ENCODE data around the gene IFI6.
"Not testable (repeated sequence)": the region's sequence is repeated elsewhere in the genome, so short reads cannot be mapped to it uniquely, and the experiment has no call there.

The IFI6 gene, protein sequence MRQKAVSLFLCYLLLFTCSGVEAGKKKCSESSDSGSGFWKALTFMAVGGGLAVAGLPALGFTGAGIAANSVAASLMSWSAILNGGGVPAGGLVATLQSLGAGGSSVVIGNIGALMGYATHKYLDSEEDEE

GRCh38 chr1:27671964-27672749 is at the start of gene IFI6:
Gene IFI6, minus strand, starts transcription at chr1:27672192. Its CDS starts 2,878 bp downstream, at chr1:27669314.
- peak; percentile 68 for DNase-seq

DNA sequence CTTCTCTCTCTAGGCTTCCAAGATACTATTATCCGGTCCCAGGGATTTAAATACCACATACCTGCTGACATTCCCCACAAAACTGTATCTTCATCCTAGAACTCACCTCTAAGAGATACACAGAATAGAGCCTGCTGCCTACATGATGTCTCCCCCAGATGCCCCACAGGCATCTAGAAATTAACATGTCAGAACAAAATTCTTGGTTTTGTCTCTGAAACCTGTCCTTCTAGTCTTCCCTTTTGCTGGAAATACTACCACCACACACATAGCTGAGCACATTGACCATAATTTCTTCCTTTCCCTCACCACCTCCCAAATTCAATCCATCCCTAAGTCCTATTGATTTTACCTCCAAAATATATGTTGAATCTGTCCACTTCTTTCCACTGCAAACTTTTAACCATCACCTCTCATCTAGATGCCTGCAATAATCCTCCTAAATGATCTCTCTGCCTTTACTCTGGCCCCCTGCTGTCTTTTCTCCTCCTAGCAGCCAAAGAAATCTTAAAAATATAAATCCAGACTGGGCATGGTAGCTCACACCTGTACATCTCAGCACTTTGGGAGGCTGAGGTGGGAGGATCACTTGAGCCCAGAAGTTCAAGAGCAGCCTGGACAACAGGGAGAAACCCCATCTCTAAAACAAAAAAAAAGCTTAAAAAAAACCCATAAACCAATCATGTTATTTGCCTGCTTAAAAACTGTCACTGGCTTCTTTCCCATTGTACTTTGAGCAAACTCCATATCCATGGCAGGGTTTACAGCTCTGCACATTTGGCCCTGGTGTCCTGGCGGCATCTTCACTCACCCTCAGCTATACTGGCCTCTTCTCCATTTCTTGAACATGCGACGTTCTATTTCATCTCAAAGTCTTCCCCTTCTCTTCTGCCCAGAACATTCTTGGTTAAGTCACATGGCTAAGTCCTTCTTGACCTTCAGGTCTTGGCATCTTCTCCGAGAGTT is 47.6 kb upstream of the IFI6 start:
- no peak for DNase-seq

DNA sequence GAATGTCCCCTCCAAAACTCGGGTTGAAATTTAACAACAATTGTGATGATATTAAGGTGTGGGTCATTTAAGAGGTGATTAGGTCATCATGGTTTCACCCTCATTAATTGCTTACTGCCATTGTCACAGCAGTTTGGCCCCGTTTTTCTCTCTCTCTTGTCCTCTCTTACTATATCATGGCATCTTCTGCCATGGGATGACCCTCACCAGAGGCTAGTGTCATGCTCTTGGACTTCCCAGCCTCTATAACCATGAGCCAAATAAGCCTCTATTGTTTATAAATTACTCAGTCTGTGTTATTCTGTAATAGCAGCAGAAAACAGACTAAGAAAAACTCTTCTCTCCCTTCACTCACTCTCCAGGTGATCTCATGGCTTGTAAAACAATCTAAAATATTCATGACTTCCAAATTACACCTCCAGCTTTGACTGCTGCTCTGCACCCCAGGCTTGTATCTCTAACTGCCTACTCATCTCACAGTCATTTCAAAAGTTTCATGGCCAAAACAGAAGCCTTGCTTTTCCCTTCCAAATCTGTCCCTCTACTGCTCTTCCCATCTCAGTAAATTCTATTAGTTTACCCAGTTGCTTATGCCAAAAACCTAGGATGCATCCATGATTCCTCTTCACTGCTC is 44.4 kb upstream of the IFI6 start:
- DNase-seq, result no peak

- no peak for DNase-seq
Measured at GRCh38 chr1:27713869-27714513, 42.0 kb upstream of the IFI6 start.

DNA sequence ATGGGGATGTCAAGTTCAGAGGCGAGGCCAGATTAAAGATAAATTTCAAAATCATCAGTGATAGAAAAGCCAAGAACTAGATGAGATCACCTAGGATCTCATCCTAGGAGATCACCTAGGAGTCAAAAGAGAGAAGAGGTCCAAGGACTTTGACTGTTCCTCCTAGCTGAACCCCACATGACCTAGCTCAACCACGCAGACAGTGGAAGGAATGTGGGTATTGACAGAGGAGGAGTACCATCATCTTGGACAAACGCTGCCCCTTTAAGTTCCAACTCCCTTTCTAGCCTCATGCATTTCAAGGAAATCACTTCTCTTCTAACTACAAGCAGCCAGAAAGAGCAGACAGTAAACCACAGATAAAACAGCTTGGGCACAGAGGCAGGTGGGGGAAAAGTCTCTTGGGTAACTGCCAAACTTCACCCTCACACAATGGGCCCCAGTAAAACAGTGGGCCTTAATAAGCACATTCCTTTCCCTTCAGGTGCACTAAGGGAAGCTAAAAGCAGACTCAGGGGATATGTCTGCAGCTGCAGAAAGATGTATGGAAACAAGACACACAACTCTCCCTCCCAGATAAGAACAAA is 41.2 kb upstream of the IFI6 start:
- no peak for DNase-seq

- DNase-seq, result no peak
Measured at GRCh38 chr1:27710574-27710973, 38.6 kb upstream of the IFI6 start.

DNA sequence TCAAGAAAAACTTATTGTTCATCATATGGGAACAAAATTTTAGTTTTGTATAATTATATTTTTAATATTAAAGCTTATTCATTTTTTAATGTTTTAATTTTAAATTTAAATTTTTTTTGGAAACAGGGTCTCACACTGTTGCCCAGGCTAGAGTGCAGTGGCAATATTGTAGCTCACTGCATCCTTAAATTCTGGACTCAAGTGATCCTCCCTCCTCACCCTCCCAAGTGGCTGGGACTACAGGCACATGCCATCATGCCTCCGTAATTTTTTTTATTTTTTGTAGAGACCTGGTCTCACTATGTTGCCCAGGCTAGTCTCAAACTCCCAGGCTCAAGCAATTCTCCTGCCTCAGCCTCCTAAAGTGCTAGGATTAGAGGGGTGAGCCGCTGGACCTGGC is 33.6 kb upstream of the IFI6 start:
- DNase-seq, result no peak

DNA sequence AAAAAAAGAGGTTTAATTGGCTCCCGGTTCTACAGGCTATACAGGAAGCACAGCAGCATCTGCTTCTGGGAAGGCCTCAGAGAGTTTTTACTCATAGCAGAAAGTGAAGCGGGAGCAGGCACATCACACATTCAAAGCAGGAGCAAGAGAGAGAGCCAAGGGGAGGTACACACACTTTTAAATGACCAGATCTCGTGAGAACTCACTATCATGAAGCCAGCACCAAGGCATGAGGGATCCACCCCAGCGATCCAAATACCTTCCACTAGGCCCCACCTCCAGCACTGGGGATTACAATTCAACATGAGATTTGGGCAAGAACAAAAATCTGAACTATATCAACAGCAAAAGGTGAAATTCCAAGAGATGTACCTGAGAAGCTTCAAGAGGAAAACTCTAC is 33.0 kb upstream of the IFI6 start:
- no peak for DNase-seq

DNA sequence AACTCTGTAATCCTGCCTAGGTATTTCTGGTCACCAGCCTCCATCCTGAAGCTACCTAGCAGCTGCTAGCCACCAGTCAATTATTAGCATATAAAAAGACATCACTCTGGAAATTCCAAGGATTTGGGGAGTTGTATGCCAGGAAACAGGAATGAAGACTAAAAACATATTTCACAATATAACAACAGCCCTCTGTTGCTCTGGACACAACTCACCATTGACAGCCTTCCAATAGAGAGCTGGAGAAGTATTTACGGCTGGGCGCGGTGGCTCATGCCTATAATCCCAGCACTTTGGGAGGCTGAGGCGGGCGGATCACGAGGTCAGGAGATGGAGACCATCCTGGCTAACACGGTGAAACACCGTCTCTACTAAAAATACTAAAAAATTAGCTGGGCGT is 24.8 kb upstream of the IFI6 start:
- not testable (repeated sequence) for DNase-seq

GRCh38 chr1:27690183-27690582 is 18.2 kb upstream of the IFI6 start:
- no peak for DNase-seq

- no peak for DNase-seq
Measured at GRCh38 chr1:27689423-27690173, 17.6 kb upstream of the IFI6 start.

- DNase-seq, result no peak
Measured at GRCh38 chr1:27687906-27688305, 15.9 kb upstream of the IFI6 start.

- no peak for DNase-seq
Measured at GRCh38 chr1:27686223-27686990, 14.4 kb upstream of the IFI6 start.

- DNase-seq, result no peak
Measured at GRCh38 chr1:27684176-27684575, 12.2 kb upstream of the IFI6 start.

DNA sequence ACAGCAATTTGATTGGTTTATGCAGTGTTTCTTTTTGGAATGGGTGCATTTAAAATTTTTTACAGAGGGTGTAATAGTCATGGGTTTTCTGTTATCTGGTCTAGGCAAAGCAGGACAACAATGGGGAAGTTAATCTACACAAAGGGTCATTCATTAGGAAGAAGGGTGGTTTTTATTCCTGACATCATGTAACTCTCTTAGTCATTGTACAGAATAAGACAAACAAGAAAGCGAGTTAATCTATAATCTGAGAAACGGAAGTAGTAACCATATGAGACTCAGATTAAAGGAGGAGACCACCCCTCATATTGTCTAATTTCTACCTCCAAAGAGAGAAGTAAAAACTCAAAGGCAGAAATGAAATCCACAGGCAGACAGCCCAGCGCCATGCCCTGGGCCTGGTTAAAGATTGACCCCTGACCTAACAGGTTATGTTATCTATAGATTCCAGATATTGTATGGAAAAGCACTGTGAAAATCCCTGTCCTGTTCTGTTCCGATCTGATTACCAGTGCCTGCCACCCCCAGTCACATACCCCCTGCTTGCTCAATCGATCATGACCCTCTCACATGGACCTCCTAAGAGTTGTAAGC is 10.5 kb upstream of the IFI6 start:
- DNase-seq, result no peak

- not testable (repeated sequence) for DNase-seq
Measured at GRCh38 chr1:27681580-27681979, 9.6 kb upstream of the IFI6 start.

- DNase-seq, result not testable (repeated sequence)
Measured at GRCh38 chr1:27680225-27680791, 8.3 kb upstream of the IFI6 start.

GRCh38 chr1:27678747-27679146 is 6.8 kb upstream of the IFI6 start:
- DNase-seq, result no peak

DNA sequence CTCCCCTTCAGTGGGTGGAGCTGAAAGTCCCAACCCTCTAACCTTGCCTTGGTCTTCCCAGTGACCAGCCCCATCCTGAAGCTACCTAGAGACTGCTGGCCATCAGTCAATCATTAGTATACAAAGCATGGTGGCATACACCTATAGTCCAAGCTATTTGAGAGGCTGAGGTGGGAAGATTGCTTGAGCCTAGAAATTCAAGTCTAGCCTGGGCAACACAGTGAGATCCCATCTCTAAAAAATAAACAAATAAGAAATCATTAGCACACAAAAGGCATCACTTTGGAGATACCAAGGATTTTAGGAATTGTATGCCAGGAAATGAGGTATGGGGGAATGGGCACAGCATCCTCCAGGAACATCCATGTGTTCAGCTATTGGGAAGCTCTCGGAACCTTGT is 4.4 kb upstream of the IFI6 start:
- DNase-seq, result no peak

DNA sequence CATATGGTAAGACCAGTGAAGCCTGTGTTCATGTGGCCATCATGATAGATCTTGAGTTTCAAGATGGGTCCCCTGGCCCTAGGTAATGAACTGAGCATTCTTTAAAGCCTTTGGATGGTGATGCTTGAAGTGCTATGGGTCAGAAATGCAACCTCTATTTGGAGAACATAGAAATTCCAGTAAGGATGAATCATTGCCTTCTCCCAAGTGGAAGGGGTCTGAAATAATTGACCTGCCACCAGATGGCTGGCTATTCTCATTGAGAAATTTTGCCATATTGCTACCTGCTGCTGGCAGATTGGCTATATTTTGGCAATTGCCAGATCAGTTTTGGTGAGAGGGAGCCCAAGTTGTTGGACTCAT is 739 bp upstream of the IFI6 start:
- DNase-seq, result no peak
